Kidney (tissue), 14 donors: ENCODE results near the gene CHRM4. TPM values are rescaled to one million over a fixed set of nuclear protein-coding genes. Genes with fewer than 3 reads are reported as not detected.
"Not testable (repeated sequence)": the region's sequence is repeated elsewhere in the genome, so short reads cannot be mapped to it uniquely, and the experiment has no call there.

Experiments used
- DNase-seq, 5 donors: peaks; one replicate each; pipeline ENCODE4 v3.0.0-alpha.2; 2013 to 2020
- FAIRE-seq: peaks from 2 replicates; lab custom pipeline; 2012; peaks lifted over from hg19 to GRCh38; lab: Jason Lieb, UNC
- H3K27ac ChIP-seq, 2 donors: one replicate each; pipeline ENCODE4 v1.7.0; 2013; ENCODE audit warnings: low read depth in 2 of 2, low read length in 2 of 2, inconsistent platforms in 1 of 2
- H3K27me3 ChIP-seq: one replicate; pipeline ENCODE4 v1.7.1; 2013; ENCODE audit warnings: low read length, inconsistent platforms; ENCODE audit not compliant: control insufficient read depth, insufficient read depth
- H3K36me3 ChIP-seq, 3 donors: one replicate each; pipeline versions ENCODE4 v1.7.0 to v1.7.1; 2013; ENCODE audit warnings: low read length in 3 of 3, control low read depth in 1 of 3, inconsistent platforms in 1 of 3; ENCODE audit not compliant: insufficient read depth in 3 of 3, control insufficient read depth in 2 of 3
- H3K4me1 ChIP-seq, 3 donors: one replicate each; pipeline versions ENCODE4 v1.7.0 to v1.7.1; 2013; ENCODE audit warnings: low read length in 3 of 3, inconsistent platforms in 1 of 3, low read depth in 1 of 3; ENCODE audit not compliant: control insufficient read depth in 2 of 3, insufficient read depth in 2 of 3
- H3K4me3 ChIP-seq, 3 donors: one replicate each; pipeline versions ENCODE4 v1.7.0 to v1.8.1; 2013; ENCODE audit warnings: low read length in 3 of 3, control low read depth in 1 of 3, inconsistent platforms in 1 of 3
- H3K9ac ChIP-seq, 3 donors: one replicate each; pipeline versions ENCODE4 v1.7.0 to v1.7.1; 2013; ENCODE audit warnings: low read length in 3 of 3, control low read depth in 1 of 3, inconsistent platforms in 1 of 3
- H3K9me3 ChIP-seq, 3 donors: one replicate each; pipeline versions ENCODE4 v1.7.0 to v1.7.1; 2013; ENCODE audit warnings: low read length in 3 of 3, control low read depth in 1 of 3, inconsistent platforms in 1 of 3; ENCODE audit not compliant: control insufficient read depth in 2 of 3, insufficient read depth in 1 of 3
- CTCF ChIP-seq: IDR thresholded peaks from 3 replicates; pipeline ENCODE4 v1.5.1; 2012; ENCODE audit warnings: mild to moderate bottlenecking, moderate library complexity, borderline replicate concordance; ENCODE audit not compliant: insufficient read depth; ENCODE audit errors: extremely low read depth
- intact Hi-C: fragments of 100-400 bp; cut with DNase I; formaldehyde crosslinking; loops from one replicate; pipeline ENCODE4 v1.11.1; 2022
- polyA plus RNA-seq: library from polyadenylated mRNA; stranded (reverse); fragments of 350-450 nt; fragmentation: Illumina TruSeq; extraction: RNeasy Lipid Tissue Mini Kit (QIAGEN cat#74804); gene quantifications from one replicate; pipeline ENCODE4 v1.2.3, GENCODE V29; 2014; ENCODE audit warnings: low read depth, low replicate concordance; ENCODE audit not compliant: insufficient read depth
- total RNA-seq: library from RNA; stranded (reverse); fragmentation: NEBNext Ultra II Directional; extraction: Animal tissue kit (Norgen Biotek cat#: 25700); gene quantifications from one replicate; pipeline ENCODE4 v1.2.1, GENCODE V29; 2021
- donor health status: control.
- donor health status: control.
- donor health status: control.
- donor health status: control.
- donor health status: control.
- donor health status: DM: yes; HTN: yes; CAD: no.
- donor health status: Normal renal cell carcinoma (clear cell type).

The CHRM4 gene
- total and polyA plus RNA-seq, 2 donors from 2014 or later, result 0.16 TPM; not detected in 1

- no peaks in the 10 kb centered on the region for H3K9me3 ChIP-seq
- no peak overlapping the region for H3K9ac ChIP-seq
- H3K27me3 ChIP-seq, result no peaks in the 10 kb centered on the region
- peaks cover 0 to 18% (median 13%) of the 10 kb centered on the region in 3 donors for H3K36me3 ChIP-seq
- no peak for FAIRE-seq
- no peak for TF ChIP-seq CTCF
- no peak overlapping the region for H3K4me3 ChIP-seq
- peak in 1 of 5 donors; percentile 73 for DNase-seq
- H3K27ac ChIP-seq, result no peak overlapping the region
- intact Hi-C loops, result no loop called here
- no peaks in the 10 kb centered on the region for H3K4me1 ChIP-seq
Measured at GRCh38 chr11:46373787-46374740, 17.5 kb downstream of the CHRM4 start.

- H3K36me3 ChIP-seq, result peaks cover 0 to 20% (median 13%) of the 10 kb centered on the region in 3 donors
- intact Hi-C loops, H3K27ac ChIP-seq, H3K4me3 ChIP-seq, H3K4me1 ChIP-seq, DNase-seq, H3K27me3 ChIP-seq, FAIRE-seq, H3K9me3 ChIP-seq, H3K9ac ChIP-seq: not testable (repeated sequence)
Measured at GRCh38 chr11:46372501-46372900, 19.1 kb downstream of the CHRM4 start.

- no peaks in the 10 kb centered on the region for H3K9me3 ChIP-seq
- peaks cover 0 to 20% (median 13%) of the 10 kb centered on the region in 3 donors for H3K36me3 ChIP-seq
- no peaks in the 10 kb centered on the region for H3K27me3 ChIP-seq
- no peak for DNase-seq
- no peak for FAIRE-seq
- intact Hi-C loops, result no loop called here
- H3K9ac ChIP-seq, result no peak overlapping the region
- no peak for TF ChIP-seq CTCF
- H3K4me3 ChIP-seq, result no peak overlapping the region
- H3K4me1 ChIP-seq, result no peaks in the 10 kb centered on the region
- H3K27ac ChIP-seq, result no peak overlapping the region
Measured at GRCh38 chr11:46372086-46372485, 19.5 kb downstream of the CHRM4 start.

DNA sequence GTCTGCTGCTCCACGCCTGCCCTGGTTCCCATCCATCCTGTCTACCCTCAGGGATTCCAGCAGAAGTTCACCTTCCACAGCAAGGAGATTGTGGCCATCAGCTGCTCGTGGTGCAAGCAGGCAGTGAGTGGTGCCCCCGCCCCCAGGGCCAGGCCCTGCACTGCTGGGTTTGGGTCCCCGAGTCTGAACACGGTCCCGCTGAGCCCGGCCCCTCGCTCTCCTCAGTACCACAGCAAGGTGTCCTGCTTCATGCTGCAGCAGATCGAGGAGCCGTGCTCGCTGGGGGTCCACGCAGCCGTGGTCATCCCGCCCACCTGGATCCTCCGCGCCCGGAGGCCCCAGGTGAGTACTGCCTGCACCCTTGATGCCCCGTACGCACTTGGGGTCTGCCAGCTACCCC lies 20.3 kb downstream of the CHRM4 start:
- FAIRE-seq, DNase-seq, H3K27me3 ChIP-seq, H3K9ac ChIP-seq, H3K4me1 ChIP-seq, H3K27ac ChIP-seq, H3K9me3 ChIP-seq, intact Hi-C loops, H3K4me3 ChIP-seq: not testable (repeated sequence)
- H3K36me3 ChIP-seq, result peaks cover 0 to 15% (median 13%) of the 10 kb centered on the region in 3 donors
